Midbrain (tissue), 1 donor: ENCODE data around the gene ERBB4.

Experiments used
- DNase-seq: peaks from one replicate; lab custom pipeline; 2025; lab: John Stamatoyannopoulos, UW

ERBB4 gene

DNA sequence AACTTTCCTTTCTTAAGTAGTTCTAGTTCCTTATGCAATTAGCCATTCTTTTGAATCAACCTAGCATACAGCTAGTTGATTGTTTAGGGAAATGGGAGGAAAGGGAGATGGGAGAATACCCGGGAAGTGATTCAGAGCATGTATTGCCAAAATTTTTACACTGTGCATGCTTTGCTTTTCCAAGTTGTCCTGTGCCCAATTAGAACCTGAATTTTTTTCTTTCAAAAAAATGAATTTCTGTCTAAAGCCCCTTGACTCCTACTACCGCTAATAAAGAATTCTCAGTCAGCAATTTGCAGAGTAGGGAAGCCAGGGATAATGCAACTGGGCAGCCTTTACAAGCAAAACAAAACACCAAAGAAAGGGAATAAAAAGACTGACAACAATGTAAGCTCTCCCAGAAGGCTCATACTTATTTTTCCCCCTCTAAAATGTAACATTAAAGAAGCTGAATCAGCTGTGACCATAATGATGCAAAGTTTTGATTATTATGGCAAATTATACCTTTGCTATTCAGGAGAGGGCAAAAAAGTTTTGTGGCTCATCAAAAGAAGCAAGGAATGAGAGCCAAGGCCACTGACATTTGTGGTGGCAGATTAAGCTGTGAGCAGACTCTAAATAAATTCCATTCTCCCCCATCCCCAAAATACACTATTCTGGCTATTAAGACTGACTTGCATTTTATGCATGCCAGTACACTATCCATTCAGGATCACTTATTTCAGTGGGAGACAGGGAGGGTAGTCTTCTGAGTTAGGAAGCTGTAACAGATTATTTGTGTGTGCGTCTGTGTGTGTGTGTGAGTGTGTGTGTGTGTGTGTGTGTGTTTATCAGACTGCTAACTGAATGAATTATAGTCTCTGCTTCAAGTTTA lies 174.3 kb downstream of the ERBB4 start:
- peak; percentile 61 for DNase-seq

DNA sequence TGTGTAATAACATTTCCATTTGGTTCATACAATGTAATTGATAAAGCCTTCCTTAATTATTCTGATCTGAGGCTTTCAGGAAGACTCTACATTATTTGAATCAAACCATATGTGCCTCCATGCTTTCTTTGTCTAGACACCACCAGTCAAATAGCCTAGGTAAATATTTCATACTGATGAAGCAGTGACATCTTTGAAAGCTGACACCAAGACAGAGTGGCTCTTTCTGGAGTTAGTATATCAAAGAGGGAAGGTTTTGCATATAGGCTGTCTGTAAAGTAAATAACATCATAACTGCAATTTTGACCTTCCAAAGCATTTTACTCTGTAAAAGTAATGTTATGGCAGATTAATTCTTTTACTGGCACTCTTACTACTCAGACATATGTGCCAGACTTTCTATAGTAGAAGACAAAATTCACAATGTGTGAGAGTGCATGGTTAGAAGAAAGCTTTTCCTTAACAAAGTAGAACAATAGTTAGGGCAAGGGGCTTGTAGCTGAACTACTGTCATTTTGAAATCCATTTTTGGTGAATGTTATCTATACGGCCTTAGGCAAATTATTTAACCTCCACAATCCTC lies 177.3 kb downstream of the ERBB4 start:
- DNase-seq: peak; percentile 25

DNA sequence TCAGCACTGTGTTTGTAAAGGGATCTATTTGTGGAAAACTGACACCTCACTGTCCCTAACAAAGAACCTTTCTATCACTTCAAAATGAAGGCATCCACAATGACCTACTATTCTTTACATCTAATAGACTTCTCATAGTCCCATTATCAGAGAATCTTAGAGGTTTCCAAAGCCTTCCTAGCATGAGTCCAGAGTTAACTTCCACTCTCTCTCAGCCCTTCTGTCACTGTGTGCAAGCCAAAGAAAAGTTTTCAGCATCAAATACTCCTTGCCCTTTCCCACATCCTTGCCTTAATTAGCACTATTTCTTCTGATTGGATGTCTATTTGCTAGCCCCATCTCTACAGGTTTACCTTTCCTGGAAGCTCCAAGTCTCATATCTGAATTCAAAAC lies 178.5 kb downstream of the ERBB4 start:
- DNase-seq: peak; percentile 50

DNA sequence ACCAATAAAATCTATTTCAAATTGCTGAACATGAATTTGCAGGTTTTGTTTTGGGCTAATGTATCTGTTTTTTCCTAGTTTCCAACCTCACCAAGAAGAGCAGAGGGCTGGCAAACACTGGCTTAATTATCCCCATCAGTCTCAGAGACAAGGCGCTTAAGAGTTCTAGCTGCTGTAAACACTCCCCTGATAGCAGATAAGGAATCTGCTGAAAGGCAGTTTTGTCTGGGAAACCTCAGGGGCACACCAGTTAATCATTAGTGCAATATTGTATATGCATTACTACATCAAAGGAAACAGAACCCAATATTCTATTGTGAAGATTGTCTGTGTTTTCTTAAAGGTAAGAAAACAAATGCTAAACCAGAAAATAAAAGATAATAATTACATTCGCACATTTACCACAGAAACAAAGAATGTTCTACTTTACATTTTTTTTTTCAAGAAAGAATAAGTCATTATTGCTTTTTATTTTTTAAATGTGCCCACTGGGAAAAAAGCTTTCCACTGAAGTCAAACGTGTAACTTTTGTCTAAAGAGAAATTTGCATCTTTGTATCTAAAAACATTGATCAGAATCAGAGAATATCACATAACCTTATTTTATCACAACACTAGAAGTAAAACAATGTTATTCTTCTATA lies 179.1 kb downstream of the ERBB4 start:
- peak; percentile 41 for DNase-seq

DNA sequence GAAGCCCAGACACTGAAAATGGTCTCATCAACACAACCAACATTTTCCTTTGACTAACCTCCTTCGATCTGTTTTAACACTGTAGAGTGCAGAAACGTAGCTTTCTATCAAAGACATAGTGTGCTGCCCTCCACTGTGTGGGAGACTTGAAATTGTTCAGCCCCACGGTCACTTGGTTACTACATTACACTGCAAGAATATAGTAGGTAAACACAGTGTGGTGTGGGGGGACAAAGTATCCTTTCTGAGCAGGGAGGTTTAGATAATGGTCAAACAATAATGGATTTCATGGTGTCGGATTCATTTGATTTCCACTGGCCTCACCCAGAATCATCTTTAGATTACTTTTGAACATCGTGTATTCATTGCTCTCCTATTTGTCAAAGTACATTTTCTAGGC lies 181.0 kb downstream of the ERBB4 start:
- peak; percentile 71 for DNase-seq

DNA sequence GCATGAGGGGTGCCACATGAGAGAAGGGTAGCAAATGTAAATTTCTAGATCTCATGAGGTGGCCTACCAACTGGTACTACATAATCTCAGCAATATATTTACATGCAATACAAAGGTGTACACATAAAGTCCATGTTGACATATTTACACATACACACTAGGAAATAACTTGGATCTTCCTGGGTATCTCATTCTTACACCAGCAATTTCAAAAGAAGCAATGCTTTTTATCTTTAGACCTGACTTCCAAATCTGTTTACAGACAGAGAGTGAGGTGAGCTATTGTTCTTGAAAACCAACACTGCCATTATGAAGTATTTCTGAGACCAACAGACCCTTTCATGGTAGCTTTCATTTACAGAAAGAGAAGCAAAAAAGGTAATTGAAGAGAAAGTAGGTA lies 184.2 kb downstream of the ERBB4 start:
- DNase-seq: no peak

DNA sequence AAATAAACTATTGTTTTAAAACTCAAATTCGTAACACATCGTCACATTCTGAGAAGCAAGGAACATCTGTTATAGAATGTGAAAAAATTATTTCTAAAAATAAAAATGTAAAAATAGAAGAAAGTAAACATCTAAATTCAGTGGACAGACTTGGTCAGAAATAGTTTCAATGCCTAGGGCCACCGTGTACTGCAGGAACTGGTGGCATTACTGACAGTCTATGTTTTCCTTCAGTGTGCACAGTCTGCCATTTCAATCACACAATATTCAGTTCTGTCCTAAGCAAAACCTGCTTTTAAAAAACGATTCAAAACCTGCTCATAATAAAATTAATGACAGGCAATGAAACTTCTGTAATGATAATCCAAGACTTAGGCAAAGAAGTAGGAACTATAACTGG lies 190.1 kb downstream of the ERBB4 start:
- DNase-seq: no peak

DNA sequence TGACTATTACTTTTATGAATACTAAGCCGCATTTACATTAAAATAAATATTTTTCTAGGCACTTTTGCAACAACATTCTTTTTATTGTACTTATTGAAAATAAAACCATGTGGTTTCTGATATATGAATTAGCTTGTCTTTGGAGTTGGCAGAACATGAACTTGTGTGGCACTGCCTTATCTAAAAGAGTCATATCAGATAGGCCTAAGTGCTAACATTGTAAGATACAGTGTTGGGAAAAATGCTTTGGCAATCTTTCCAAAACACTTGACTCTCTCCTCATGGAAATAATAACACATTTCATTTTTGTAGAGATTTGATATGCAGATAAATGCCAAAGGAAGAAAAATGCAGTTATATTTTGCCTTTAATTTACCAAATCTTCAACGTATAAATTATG lies 191.7 kb downstream of the ERBB4 start:
- no peak for DNase-seq

DNA sequence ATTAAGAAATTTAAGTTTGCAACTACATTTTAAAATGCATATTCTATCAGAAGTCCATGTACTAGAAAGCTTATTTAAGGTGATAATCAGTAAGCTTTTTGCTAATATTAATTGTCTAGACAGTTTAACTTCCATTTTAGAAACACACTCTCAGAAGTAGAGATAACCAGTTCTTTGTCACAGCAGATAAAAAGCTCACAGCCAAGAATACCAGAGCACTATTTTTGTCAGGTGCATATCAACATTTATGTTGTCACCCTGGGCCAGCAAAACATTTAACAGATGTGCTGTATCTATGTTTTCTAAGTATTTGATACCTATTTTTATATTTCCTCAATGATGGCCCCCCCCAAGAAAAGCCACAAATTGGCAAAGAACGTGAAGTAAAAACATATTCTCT lies 192.6 kb downstream of the ERBB4 start:
- no peak for DNase-seq

DNA sequence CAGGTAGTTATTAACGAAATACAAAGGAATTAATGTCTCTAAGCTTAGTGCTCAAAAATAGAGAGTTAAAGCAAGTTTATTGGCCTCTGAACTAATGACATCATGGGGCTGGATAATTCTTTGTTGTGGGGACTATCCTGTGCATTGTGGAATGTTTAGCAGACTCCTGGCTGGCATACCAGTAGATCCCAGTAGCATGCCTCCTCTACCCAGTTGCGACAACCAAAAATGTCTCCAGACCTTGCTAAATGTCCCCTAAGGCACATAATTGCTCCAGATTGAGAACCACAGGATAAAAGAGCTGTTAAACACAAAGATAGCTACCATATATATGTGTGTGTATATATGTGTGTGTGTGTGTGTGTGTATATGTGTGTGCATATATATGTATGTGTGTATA lies 194.5 kb downstream of the ERBB4 start:
- DNase-seq: no peak

DNA sequence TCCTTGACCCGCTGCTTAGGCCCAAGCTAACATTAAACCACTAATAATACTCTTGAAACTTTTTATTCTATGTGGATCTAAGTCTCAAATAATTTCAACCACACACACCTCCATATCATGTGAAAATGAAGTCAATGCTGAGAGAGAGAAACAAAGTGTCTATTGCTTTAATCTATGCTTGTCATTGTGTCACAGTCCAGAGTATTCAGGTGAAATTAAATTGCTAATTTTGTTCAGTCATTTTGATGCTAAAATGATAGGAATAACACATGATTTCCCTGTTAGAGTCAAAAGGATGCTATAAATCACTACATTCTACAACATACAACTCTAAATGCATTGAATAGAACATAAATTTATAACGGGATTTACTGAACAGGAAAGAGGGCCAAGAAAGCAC lies 195.4 kb downstream of the ERBB4 start:
- DNase-seq: no peak

DNA sequence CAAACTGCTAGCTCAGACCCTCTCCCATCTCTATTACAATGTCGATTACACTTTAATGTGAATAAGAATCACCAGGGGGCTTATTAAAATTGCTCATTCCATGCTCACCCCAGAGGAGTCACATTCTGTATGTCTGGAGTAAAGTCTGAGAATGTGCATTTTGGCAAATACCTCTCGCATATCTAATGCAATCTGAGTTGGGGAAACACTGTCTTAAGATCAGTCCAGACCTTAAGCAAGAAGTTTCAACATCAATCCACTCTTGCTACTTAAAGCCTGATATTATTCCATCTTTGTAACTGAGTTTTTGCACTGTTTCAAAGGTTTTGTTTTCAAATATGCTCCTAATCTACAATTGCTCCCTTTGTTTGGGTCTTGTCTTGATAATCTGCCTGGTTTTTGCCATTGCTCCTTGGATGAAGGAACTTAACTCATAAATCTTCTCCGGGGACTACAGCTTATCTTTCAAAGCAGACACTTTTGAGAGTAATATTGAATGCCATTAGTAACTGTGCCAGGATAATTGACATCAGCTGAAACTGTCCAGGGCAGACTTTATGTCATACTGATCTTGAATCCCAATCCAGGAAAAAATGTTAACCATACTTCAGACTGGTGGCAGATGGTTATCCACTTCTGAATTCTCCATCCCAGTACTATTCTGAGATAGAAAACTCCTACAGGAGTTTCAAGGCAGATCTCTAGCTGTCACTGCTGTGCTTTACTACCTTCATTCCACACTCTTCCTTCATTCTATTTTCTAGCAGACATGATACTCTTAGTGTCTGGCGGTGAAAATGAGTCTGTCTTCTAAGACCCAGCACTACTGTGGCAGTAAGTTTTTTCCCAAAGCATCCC lies 200.9 kb downstream of the ERBB4 start:
- no peak for DNase-seq

DNA sequence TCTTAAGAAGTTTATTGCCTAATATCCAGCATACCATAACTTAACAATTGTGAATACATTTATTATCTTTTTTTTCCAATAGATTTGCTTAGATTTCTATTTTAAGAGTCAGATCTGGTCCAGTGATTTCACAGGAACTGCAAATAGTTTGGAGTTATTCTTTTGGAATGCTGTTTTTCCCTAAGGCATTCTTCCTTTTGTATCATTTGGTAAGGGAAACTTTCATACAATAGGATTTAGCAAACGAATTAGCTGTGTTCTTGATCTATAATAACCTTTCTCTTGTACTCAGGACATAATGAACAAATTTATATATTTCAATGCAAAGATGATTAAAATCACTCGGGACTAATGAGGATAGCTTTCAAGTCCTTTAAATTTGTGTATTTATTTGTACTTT lies 201.6 kb downstream of the ERBB4 start:
- DNase-seq: no peak

DNA sequence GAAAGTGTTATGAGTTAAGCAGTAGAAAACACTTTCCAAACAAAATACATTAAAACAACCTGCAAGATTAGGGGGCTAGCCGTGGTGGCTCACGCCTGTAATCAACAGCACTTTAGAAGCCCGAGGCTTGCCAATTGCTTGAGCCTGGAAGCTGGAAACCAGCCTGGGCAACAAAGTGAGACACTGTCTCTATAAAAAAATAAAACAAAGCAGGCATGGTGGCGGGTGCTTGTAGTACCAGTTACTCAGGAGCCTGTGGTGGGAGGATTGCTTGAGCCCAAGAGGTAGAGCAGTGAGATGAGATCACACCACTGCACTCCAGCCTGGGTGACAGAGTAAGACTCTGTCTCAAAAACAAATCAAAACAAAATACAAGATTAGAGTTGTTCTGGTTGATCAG lies 208.3 kb downstream of the ERBB4 start:
- DNase-seq: peak; percentile 40

DNA sequence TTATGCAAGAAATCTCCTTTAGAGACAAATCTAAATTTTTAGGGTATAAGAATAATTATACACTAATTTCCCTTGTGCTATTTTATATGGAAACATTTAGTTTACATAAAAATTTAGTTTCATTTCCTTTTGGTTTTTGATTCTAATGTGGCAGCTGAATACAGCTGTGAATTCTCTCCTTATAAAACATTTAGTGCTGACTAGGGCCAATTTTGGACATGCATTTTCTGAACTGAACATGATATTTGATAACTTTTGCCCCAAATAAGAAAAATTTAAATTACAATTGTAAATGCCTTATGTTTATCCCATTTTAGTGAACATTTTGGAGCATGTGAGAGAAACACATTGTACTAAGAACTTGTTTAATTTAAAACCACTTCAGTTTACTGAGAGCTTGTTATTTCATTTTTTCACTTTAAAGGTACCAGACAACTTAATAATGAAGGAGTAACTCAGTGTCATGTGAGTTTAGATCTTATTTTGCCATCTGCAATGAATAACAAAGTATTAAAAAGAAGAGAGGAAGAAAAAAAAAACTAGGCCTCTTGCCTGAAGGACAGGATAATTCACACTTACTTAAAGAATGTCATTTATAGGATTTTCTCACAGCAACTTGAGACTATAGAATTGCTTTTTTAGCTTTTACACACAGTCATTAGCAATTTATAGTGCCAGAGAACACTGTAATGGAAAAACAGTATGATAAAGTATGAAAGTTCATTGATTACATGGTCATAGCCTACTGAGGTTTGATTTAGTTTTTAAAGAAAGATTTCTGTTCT lies 209.7 kb downstream of the ERBB4 start:
- DNase-seq: no peak

DNA sequence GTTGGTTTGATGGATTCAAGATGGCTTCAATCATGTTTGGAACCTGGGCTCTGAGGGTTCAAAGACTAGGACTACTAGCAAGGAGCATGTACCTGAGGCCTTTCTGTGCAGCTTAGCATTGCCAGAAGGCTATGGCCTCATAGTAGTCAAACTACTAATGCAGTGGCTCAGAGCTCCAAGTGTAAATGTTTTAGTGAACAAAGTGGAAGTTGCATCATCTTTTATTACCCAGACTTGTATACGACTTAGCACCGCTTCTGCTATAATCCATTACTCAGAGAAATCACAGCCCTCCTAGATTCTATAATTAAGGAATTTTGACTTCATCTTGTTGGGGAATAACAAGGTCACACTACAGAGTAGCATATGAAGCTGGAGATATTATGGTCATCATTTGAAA lies 210.5 kb downstream of the ERBB4 start:
- no peak for DNase-seq

DNA sequence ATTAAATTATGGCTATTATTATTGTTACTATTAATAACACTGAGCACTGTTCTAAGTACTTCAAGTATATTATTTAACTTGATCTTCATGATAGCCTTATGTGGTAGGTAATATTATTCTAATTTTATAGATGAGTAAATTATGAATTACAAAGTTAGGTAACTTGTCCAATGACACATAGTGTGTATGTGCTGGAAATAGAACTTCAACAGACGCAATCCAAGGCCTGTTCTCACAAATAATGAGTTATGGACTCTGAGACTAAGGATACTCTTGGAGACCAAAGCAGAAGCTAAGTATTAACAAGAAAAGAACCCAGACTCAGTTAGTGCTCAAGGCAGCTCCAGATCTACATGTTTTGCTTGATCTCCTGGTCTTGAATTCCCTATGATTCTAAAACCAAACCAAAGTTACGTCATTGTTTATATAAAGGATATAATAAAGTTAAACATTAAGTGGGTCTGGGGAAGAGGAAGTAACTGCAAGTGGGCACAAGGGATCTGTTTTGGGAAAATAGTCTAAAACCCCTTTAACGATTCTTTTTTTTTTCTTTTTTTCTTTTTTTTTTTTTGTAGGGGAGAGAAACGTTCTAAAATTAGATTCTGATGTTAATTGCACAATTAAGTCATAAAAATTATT lies 211.3 kb downstream of the ERBB4 start:
- DNase-seq: no peak

DNA sequence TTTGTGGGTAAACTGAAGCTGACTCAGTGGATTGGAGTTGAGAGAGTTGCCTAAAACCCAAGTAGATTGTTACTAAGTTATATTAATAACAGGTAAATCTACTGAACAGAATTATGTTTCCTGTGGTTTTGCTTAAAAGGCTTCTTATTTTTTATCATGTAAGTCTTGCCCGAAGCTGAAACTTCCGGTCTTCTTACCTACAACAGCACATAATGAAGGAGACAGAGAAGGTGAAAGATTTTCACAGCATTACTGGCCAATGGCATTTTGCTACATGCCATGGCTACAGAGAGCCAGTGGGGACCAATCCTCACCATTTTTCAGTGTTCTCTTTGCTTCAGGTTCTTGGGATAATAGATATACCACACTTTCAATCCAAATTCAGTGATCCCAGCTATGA lies 220.0 kb downstream of the ERBB4 start:
- no peak for DNase-seq

DNA sequence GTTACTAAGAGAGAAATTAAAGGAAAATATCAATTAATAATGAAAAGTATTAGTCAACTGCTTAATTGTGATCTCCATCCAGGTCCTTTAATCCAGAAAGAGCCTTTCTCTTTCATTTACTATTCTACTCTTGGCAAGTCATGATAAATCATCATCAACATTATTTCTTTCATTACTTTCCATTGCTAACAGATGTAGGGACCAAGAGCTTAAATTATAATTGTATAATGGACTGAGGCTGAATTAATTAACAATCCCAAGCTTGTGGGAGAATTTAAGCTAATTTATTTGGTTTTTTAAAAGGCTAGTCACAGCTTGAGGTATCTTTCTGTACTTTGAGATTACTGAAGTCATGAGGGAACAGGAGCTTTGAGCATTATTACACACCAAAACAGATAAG lies 223.9 kb downstream of the ERBB4 start:
- DNase-seq: no peak

DNA sequence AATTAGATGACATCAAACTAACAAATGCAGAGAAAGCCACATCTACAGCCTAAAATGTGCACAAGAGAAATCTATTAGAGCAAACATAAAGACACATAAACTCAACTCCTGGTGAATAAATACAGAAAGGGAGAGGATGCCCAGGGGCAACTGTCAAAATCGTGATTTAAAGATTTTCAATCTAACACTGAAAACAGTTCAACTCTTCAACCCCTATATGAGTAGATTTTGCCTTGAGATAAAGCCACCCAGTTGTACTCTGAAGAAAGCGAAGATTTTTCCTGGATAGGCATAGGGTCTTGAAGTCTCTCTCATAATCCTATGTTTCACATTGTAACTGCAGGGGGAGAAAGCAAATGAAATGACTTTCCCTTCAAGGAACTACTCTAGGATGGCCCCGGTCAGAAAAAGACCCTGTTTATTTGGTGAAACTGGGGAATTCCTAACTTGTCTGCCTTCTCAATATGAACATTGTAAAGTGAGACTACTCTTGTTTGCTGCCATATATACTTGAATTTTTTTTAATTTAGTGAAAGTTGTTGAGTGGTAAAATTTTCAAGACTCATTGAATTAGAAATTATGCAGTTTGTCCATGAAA lies 226.7 kb downstream of the ERBB4 start:
- DNase-seq: no peak

DNA sequence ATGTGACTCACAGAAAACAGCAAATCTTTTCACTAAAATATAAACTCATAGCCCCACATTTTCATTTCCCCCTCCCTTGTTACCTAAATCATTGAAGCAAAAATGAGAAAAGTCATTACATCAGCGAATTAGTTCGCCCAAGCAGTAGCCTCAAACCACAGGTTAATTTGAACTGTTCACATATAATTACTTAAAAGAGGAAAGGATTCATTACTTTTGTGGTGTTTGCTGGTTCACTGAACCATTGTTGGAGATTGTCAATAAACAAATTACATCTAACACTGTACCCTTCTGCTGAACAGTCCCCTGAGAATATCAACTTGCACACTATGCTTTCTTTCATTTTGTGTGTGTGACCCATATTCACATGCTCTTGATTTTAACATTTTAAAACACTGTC lies 238.7 kb downstream of the ERBB4 start:
- DNase-seq: no peak
